PFSK-1 (cell line): ENCODE results near the gene GSK3B.

Experiments used
- FOXP2 ChIP-seq: optimal IDR thresholded peaks from 2 replicates; pipeline ENCODE3; 2011; ENCODE audit warnings: borderline replicate concordance, control low read depth, inconsistent platforms; ENCODE audit not compliant: insufficient read depth; ENCODE audit errors: extremely low read length, extremely low read depth
- POLR2AphosphoS5 ChIP-seq: IDR thresholded peaks from 2 replicates; pipeline ENCODE4 v1.6.1; 2012; ENCODE audit warnings: low read depth, mild to moderate bottlenecking, control low read depth, low read length, moderate library complexity
- REST ChIP-seq, 2 experiments: IDR thresholded peaks; 2 replicates each; pipeline versions ENCODE4 v1.6.1 to v1.8.0; 2011 to 2012; ENCODE audit warnings: low read depth in 2 of 2, low read length in 2 of 2, control low read depth in 1 of 2, inconsistent platforms in 1 of 2, mild to moderate bottlenecking in 1 of 2, moderate library complexity in 1 of 2; ENCODE audit not compliant: insufficient read depth in 1 of 2
- SIN3A ChIP-seq: IDR thresholded peaks from 2 replicates; pipeline ENCODE4 v1.6.1; 2012; ENCODE audit warnings: mild to moderate bottlenecking, low read length, moderate library complexity, borderline replicate concordance; ENCODE audit not compliant: insufficient read depth

- TF ChIP-seq POLR2AphosphoS5: no peak
- TF ChIP-seq REST (IDR thresholded peaks at IDR 0.05; ENCODE audit: insufficient read depth in 1 of 2, low read depth in 2 of 2, low read length in 2 of 2): no peak
- no peak for TF ChIP-seq SIN3A
- no peak for TF ChIP-seq FOXP2
These were observed 27.6 kb downstream of the GSK3B start for GRCh38 chr3:120066634-120067033.
